Ectodermal cell (in vitro differentiated cells): ENCODE results near the gene DDX1.
A peak's percentile ranks its signal among the peaks of the same experiment; 100 is the strongest.

Experiments
- H3K27ac ChIP-seq: 2 replicates; pipeline ENCODE4 v1.7.0; 2013; ENCODE audit warnings: mild to moderate bottlenecking, low read depth, low read length; ENCODE audit not compliant: insufficient read depth, poor library complexity, severe bottlenecking
- H3K27me3 ChIP-seq: 2 replicates; pipeline ENCODE4 v1.7.0; 2013; ENCODE audit warnings: mild to moderate bottlenecking, low read length; ENCODE audit not compliant: insufficient read depth, control insufficient read depth, poor library complexity, severe bottlenecking
- H3K36me3 ChIP-seq: one replicate; pipeline ENCODE4 v1.7.0; 2013; ENCODE audit warnings: low read length; ENCODE audit not compliant: control insufficient read depth, insufficient read depth
- H3K4me1 ChIP-seq: one replicate; pipeline ENCODE4 v1.7.0; 2013; ENCODE audit warnings: low read length; ENCODE audit not compliant: control insufficient read depth, insufficient read depth
- H3K4me3 ChIP-seq: 2 replicates; pipeline ENCODE4 v1.7.0; 2013; ENCODE audit warnings: low read depth, low read length, control low read depth; ENCODE audit not compliant: insufficient read depth
- H3K9me3 ChIP-seq: 2 replicates; pipeline ENCODE4 v1.7.0; 2013; ENCODE audit warnings: mild to moderate bottlenecking, low read length, moderate library complexity; ENCODE audit not compliant: control insufficient read depth
- WGBS, 2 experiments: methylation state at CpG; one replicate each; pipeline ENCODE4 v1.1.7; 2013; ENCODE audit warnings: missing lambda C conversion rate in 2 of 2; 5-methylcytosine and 5-hydroxymethylcytosine counted together

Gene DDX1

GRCh38 chr2:15638720-15639119 lies 47.1 kb downstream of the DDX1 start:
- peaks cover 10% of the 10 kb centered on the region for H3K4me1 ChIP-seq
- no peak overlapping the region for H3K27ac ChIP-seq
- no peaks in the 10 kb centered on the region for H3K9me3 ChIP-seq
- no peaks in the 10 kb centered on the region for H3K27me3 ChIP-seq
- H3K36me3 ChIP-seq, result peaks cover 8% of the 10 kb centered on the region
- H3K4me3 ChIP-seq, result no peak overlapping the region

- WGBS, 2 experiments, result 92 to 96% methylated on average over 11 to 12 of the region's 12 CpGs
- Histone ChIP-seq H3K4me3 (no peak overlapping the region), H3K4me1 (peaks cover 10% of the 10 kb centered on the region), H3K36me3 (peaks cover 2% of the 10 kb centered on the region), H3K9me3 (no peaks in the 10 kb centered on the region), H3K27me3 (no peaks in the 10 kb centered on the region), H3K27ac (no peak overlapping the region)
Observed at GRCh38 chr2:15639323-15640251, 47.9 kb downstream of the DDX1 start.

- WGBS, 2 experiments, result 93% methylated on average over 3 to 4 of the region's 6 CpGs
- no peaks in the 10 kb centered on the region for H3K27me3 ChIP-seq
- H3K4me3 ChIP-seq, result no peak overlapping the region
- H3K9me3 ChIP-seq, result no peaks in the 10 kb centered on the region
- H3K27ac ChIP-seq, result no peak overlapping the region
- no peaks in the 10 kb centered on the region for H3K36me3 ChIP-seq
- peaks cover 10% of the 10 kb centered on the region for H3K4me1 ChIP-seq
Observed at GRCh38 chr2:15640261-15640711, 48.6 kb downstream of the DDX1 start.

- Histone ChIP-seq H3K36me3 (no peaks in the 10 kb centered on the region), H3K27me3 (no peaks in the 10 kb centered on the region), H3K9me3 (no peaks in the 10 kb centered on the region), H3K4me1 (peaks cover 10% of the 10 kb centered on the region), H3K4me3 (no peak overlapping the region), H3K27ac (no peak overlapping the region)
- WGBS, 2 experiments, result 94% methylated on average over 2 of the region's 2 CpGs
Observed at GRCh38 chr2:15640784-15641183, 49.1 kb downstream of the DDX1 start.

- H3K9me3 ChIP-seq, result no peaks in the 10 kb centered on the region
- WGBS, 2 experiments, result no CpG with 5 or more reads among the region's 1 CpG
- no peak overlapping the region for H3K27ac ChIP-seq
Observed at GRCh38 chr2:15641530-15641982, 49.9 kb downstream of the DDX1 start.

GRCh38 chr2:15642011-15642814 lies 50.5 kb downstream of the DDX1 start:
- H3K4me1 ChIP-seq, result peaks cover 10% of the 10 kb centered on the region
- no peak overlapping the region for H3K4me3 ChIP-seq
- H3K36me3 ChIP-seq, result no peaks in the 10 kb centered on the region
- no peak overlapping the region for H3K27ac ChIP-seq
- WGBS, 2 experiments, result 92% methylated on average over 11 to 12 of the region's 12 CpGs
- no peaks in the 10 kb centered on the region for H3K27me3 ChIP-seq
- no peaks in the 10 kb centered on the region for H3K9me3 ChIP-seq

More at GRCh38 chr2:15641530-15641982, 49.9 kb downstream of the DDX1 start:
- Histone ChIP-seq H3K4me1 (peaks cover 10% of the 10 kb centered on the region), H3K4me3 (no peak overlapping the region), H3K27me3 (no peaks in the 10 kb centered on the region), H3K36me3 (no peaks in the 10 kb centered on the region)

- H3K27me3 ChIP-seq, result no peaks in the 10 kb centered on the region
- peaks cover 10% of the 10 kb centered on the region for H3K4me1 ChIP-seq
- no peaks in the 10 kb centered on the region for H3K9me3 ChIP-seq
- no peak overlapping the region for H3K4me3 ChIP-seq
- 85 to 90% methylated on average over 12 of the region's 13 CpGs for WGBS, 2 experiments
- no peaks in the 10 kb centered on the region for H3K36me3 ChIP-seq
- peak overlapping the region; percentile 56 for H3K27ac ChIP-seq
Observed at GRCh38 chr2:15642815-15643500, 51.3 kb downstream of the DDX1 start.

GRCh38 chr2:15643791-15644585 lies 52.3 kb downstream of the DDX1 start:
- Histone ChIP-seq H3K27me3 (no peaks in the 10 kb centered on the region), H3K36me3 (no peaks in the 10 kb centered on the region), H3K27ac (no peak overlapping the region), H3K9me3 (no peaks in the 10 kb centered on the region), H3K4me1 (peaks cover 10% of the 10 kb centered on the region), H3K4me3 (no peak overlapping the region)
- 87 to 92% methylated on average over 4 of the region's 4 CpGs for WGBS, 2 experiments

GRCh38 chr2:15645300-15645699 lies 53.6 kb downstream of the DDX1 start:
- H3K36me3 ChIP-seq, result no peaks in the 10 kb centered on the region
- no peaks in the 10 kb centered on the region for H3K9me3 ChIP-seq
- H3K27me3 ChIP-seq, result no peaks in the 10 kb centered on the region
- H3K4me1 ChIP-seq, result peaks cover 10% of the 10 kb centered on the region
- WGBS, 2 experiments, result 93 to 98% methylated on average over 2 of the region's 2 CpGs
- H3K27ac ChIP-seq, result no peak overlapping the region
- H3K4me3 ChIP-seq, result no peak overlapping the region
